ENCODE measurements around the gene SFXN2.

The SFXN2 gene

DNA sequence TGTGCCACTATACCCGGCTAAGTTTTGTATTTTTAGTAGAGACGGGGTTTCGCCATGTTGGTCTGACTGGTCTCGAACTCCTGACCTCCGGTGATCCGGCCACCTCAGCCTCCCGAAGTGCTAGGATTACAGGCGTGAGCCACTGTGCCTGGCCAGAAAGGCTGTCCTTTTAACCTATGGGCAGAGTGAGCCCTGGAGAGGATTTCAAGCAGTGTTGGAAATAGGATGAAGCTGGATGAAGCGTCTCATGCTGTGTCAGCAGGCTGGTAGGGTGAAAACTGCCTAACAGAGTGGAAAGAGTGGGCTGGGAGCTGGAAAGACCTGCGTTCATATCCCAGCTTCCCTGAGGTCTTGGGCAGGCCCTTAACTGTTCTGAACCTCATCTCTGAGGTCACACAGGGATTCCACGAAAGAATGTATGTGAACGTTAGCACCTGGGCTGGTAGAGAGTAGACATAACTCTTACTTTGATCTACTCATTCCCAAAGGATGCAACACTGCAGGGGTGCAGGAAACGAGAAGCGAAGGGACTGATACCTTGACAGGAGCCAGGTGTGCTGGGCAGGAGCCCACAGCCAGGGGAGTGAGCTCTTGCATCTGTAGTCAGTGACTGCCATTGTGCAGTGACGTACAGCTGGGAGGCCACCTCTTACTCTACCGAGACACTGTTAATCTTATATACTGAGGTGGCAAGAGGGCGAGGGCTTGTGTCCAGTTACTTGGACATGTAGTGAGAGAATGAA is 63.4 kb downstream of the SFXN2 start:
- DNase-seq (ENCODE audit: low spot score), result no peak

DNA sequence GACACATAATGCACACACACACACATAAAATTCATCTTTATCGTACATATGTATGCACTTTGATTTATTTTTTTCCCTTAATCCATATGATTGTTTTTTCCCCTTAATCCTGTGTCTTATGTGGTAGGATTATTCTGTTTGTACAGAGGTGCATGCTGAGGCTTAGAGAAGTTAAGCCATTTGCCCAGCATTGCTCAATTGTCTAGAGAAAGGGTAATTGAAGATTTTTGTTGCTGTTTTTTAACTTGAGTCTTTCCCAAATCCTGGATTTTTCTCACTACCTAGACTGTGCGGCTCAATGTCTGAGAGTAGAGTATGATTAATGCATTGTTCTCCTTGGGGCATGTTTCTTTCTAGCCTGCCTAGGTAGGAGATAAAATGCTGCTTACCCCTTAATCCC is 64.3 kb downstream of the SFXN2 start:
- DNase-seq (ENCODE audit: low spot score), result no peak

DNA sequence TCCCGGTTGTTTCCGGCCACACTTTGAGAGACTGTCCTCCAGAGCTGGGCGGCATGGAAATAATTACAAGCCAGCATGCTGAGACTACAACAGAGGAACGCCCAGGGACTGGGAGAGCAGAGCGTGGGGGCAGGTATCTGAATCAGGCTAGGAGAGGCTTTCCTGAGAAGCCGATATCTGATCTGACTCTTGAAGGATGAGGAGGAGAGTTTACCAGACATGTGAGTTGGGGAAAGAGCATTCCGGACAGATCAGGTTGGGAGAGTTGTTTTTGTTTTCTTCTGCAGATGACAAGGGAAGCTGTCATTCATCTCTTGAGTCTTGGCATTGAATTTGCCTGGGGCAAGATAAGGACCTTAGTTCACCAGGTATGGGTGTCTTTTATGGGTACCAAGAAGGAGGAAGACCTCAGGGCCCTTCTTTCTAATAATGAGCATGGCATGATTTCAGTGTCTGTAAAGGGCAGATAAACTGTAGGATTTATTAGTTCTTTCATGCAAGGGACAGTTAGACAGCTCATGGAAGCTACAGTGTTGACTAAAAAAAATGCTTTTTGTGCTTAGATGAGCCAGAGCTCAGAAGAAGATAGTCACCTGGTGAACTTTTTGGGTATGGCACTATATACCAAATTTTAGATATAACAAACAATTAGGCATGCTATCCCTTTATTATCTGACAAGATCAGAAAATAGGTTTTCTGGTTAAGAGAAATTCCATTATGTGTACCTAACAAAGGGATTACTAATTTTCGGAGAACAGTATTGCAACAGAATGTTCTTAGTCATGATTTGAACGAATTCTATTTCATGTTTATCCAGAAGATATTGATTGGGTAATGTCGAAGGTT is 65.5 kb downstream of the SFXN2 start:
- no peak for DNase-seq (ENCODE audit: low spot score)

- no peak for DNase-seq (ENCODE audit: low spot score)
Measured at GRCh38 chr10:102780527-102780808, 66.0 kb downstream of the SFXN2 start.

DNA sequence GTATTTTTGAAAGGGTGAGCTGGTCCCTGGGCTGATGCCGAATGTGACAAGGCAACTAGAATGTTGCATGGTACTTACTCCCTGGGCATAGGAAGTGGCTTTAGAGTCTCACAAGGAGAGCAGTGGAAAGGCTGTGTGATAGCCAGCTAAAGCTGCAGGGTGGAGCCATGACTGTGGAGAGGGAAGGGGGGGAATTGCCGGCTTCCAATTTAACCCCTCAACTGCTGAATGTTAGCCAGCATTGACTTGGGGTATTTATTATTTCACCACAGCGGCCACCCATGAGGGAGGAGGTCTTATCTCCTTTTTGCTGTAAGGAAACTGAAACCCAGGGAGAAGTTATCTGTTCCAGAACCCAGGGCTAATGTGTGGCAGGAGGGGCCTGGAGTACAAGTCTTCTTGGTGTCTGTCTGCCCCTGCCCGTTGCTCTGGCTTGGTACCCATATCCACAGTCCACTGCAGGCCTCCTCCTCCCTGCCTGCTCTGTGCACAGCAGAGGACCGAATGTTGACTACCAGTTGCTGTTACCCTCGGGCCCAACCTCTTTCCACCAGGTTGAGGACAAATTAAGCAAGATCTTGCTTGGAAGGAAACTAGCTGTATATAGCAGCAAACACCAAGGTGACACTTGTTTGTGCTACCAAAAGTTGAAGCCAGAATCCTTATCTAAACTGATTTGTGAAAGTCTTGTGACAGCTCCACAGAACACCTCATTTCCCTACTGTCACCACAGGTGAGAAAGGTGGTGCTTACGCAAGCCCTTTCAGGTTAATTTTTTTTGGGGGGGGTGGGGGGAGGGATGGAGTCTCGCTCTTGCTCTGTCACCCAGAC is 66.9 kb downstream of the SFXN2 start:
- DNase-seq (ENCODE audit: low spot score), result no peak

DNA sequence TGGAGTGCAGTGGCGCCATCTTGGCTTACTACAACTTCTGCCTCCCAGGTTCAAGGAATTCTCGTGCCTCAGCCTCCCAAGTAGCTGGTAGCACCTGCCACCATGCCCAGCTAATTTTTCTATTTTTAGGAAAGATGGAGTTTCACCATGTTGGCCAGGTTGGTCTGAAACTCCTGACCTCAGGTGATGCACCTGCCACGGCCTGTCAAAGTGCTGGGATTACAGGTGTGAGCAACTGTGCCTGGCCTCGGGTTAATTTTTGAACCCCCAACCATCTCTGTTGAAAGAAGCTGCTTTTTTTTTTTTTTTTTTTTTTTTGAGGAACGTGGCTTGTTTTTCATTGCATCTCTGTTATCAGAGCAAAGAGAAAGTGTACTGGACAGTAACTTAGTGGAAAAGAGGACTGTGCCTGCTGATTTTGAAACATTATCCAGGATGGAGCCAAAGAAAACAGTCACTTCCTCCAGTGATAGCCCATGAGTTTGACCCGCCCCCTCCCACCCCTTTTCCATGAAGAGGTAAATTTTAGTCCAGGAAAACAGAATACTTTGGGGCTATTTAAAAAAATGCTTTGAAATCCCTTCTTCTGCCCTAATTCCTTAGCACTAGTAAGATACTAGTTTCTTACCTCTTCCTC is 67.6 kb downstream of the SFXN2 start:
- DNase-seq (ENCODE audit: low spot score), result no peak

DNA sequence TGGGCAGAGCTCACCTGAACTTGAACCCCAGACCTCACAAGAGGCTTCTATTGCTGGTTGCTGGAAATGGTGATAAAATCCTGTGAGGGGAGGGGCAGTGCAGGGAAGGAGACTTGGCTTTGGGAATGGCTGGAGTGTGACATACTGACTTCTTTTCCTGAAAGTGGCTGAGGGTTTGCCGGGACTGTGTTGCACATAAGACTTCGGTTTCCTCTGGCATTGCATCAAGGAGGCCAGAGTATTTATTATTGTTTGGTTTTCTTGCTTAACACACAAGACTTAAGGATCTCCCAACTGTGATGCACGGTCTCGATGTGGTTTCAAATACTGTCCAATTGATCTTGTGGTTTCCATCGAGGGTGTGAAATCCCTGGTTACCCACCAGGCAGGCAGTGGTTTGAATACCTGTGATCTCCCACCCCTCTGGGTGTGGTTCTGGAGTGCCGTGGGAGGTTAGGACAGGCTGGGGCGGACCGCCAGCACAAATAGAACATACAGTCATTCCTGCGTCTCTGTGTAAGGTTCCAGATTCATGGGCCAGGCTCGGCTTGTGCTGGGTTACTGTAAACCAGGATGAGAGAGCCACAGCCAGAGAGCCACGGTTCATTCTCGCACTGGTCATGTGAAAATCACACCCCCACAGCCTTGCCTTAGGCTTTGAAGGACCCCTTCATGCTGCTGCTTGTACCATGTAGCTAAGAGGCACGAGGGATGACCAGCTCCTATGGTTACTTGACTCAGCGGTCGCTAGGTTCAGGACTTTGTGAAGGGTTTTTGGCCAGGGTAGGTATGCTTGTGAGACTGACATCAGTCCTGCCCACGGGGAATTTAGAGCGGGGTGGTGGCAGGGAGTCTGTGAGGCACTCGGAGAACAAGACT is 68.5 kb downstream of the SFXN2 start:
- no peak for DNase-seq (ENCODE audit: low spot score)

GRCh38 chr10:102783568-102783967 is 69.1 kb downstream of the SFXN2 start:
- no peak for DNase-seq (ENCODE audit: low spot score)

DNA sequence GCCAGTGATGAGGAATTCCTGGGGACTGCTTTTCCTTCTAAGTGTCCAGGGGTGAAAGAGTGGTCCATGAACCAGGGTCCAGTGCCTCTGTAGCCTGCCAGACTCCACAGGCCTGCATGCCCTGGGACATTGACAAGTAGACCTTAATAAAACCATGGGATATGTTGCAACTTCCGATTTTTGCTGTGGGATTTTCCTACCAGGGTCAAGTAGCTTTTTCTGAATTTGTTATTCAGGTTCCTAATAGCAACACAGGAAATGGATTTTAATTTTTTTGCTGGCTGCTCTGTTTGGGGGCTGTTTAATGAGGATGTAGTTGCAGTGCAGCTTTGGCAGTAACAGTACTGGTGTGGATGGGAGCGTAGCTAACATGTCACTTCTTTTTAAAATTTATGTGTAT is 71.4 kb downstream of the SFXN2 start:
- no peak for DNase-seq (ENCODE audit: low spot score)

DNA sequence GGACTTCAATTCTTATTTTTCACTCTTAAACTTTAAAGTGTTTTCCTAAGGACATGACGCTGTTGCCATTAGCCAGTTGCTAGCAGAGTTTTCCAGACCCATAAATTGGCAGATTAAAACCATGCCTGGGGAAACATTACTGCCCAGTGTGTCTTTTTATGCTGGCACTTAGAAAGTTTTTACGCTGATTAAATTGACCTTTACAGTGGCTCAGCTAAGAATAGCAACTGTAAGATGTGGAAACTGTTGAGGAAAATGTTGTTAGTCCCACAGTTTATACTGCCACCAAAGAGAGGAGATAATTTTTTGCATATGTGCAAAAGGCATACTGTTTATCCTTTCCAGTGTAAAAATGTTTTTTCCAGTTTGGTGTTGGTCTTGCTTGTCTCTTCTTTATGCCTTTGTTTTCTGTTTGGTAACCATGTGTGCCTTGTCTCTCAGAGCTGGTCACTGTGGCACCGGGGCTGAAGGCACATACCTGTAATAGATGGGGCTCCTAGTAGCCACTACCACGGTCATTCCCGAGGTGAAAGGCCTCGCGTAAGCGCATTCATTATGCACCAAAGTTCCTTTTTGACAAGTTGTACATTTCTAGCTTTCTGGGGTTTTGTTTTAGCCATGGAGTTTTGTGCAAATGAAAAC is 77.4 kb downstream of the SFXN2 start:
- DNase-seq (ENCODE audit: low spot score), result no peak

Measured in kidney tubule cell (primary cell).